ENCODE measurements around the gene ABI1.

The ABI1 gene

GRCh38 chr10:26854524-26854923 lies 6.2 kb downstream of the ABI1 start:
- DNase-seq (ENCODE audit: low read depth in 2 of 2), result no peak

DNA sequence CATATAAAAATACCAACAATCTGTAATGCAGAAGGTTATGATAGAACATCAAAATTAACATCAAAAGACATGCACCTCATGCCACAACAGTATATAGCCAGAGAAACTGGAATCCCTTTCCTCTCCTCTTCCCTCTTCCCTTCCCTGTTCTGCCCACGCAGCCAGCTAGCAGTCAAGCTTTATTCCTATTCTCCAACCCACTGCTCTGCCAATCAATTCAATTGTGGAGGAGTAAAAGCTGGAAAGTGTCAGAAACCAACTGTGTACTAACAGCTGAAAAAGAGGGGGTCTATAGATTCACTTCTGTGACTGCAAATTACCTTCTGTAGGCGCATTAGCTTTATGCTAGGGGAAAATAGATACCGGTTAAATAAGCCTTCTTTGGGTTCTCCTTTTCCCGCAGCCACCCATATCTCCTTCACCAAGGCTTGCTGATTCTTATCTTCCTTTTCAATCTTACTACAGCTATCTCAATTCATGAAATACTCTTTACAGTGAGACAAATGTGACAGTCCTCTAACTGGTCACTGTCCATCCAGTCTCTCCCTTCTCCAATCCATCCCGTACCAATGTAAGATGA lies 16.3 kb downstream of the ABI1 start:
- no peak for DNase-seq (ENCODE audit: low read depth in 2 of 2)

GRCh38 chr10:26843736-26844135 lies 17.0 kb downstream of the ABI1 start:
- DNase-seq (ENCODE audit: low read depth in 2 of 2), result no peak

- DNase-seq (ENCODE audit: low read depth in 2 of 2), result no peak
Observed at GRCh38 chr10:26841733-26842317, 18.9 kb downstream of the ABI1 start.

- no peak for DNase-seq (ENCODE audit: low read depth in 2 of 2)
Observed at GRCh38 chr10:26840938-26841732, 19.6 kb downstream of the ABI1 start.

DNA sequence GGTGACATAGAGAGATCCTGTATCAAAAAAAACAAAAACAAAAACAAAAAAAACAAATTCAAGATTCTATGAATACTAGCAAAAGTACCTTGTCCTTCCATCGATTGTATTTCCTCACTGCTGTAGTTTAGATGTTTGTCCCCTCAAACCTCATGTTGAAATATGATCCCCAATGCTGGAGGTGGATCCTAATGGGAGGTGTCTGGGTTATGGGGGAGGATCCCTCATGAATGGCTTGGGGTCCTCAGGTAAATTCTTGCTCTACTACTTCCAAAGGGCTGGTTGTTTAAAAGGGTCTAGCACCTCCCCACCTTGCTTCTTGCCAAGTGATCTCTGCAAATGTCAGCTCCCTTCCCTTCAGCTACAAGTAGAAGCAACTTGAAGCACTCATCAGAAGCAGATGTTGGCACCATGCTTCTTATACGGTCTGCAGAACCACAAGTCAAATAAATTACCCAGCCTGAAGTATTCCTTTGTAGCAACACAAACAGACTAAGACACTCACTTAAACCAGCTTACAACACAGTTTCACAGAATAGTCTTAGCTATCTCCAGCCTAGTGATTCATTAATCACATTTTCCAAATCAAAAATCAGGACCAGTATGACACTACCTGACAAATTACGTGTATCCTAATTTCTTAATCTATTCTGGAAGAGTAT lies 20.7 kb downstream of the ABI1 start:
- no peak for DNase-seq (ENCODE audit: low read depth in 2 of 2)

DNA sequence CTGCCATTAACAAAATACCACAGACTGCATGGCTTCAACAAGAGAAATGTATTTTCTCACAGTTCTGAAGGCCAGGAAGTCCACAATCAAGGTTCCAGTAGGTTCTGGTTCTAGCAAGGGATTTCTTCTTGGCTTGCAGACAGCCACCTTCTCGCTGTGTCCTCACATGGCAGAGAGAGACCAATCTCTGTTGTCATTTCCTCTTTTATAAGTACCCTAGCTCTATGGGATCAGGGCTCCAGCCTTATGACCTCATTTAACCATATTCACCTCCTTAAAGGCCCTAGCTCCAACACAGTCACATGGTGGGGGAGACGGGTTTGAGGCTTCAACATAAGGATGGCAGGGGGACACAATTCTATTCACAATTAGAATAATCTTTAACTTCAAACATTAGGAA lies 23.6 kb downstream of the ABI1 start:
- no peak for DNase-seq (ENCODE audit: low read depth in 2 of 2)

DNA sequence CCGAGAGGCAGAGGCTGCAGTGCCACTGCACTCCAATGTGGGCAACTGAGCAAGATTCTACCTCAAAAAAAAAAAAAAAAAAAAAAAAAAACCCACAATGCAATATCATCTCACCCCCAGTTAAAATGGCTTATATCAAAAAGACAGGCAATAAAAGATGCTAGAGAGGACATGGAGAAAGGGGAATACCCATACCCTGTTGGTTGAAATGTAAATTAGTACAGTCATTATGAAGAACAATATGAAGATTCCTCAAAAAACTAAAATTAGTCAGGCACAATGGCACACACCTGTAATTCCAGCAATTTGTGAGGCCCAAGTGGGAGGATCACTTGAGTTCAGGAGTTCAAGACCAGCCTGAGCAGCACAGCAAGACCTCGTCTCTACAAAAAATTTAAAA lies 25.7 kb downstream of the ABI1 start:
- no peak for DNase-seq (ENCODE audit: low read depth in 2 of 2)

GRCh38 chr10:26832960-26833359 lies 27.8 kb downstream of the ABI1 start:
- no peak for DNase-seq (ENCODE audit: low read depth in 2 of 2)

- DNase-seq (ENCODE audit: low read depth in 2 of 2), result no peak
Observed at GRCh38 chr10:26831936-26832335, 28.8 kb downstream of the ABI1 start.

DNA sequence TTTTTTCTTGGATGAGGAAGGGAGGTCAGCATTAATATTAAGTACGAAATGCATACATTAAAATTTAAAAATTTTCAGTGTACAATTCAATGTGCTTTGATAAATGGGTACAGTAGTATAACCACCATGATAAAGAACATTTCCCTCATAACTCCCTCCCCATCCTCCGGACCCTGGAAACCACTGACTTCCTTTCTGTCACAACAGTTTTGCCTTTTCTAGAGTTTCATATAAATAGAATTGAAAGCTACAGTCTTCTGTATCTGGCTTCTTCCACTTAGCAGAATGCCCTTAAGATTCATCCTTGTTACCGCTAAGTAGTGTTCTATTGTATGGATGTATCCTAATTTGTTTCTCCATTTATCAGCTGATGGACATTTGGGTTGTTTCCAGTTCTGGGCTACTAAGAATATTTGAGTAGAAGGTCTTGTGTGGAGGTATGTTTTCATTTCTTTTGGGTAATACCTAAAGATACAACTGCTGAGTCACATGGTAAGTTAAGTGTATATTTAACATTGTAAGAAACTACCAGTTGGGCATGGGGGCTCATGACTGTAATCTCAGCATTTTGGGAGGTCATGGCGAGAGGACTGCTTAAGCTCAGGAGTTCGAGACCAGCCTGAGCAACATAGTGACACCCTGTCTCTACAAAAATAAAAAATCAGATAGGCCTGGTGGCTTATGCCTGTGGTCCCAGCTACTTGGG lies 30.8 kb downstream of the ABI1 start:
- DNase-seq (ENCODE audit: low read depth in 2 of 2), result no peak

DNA sequence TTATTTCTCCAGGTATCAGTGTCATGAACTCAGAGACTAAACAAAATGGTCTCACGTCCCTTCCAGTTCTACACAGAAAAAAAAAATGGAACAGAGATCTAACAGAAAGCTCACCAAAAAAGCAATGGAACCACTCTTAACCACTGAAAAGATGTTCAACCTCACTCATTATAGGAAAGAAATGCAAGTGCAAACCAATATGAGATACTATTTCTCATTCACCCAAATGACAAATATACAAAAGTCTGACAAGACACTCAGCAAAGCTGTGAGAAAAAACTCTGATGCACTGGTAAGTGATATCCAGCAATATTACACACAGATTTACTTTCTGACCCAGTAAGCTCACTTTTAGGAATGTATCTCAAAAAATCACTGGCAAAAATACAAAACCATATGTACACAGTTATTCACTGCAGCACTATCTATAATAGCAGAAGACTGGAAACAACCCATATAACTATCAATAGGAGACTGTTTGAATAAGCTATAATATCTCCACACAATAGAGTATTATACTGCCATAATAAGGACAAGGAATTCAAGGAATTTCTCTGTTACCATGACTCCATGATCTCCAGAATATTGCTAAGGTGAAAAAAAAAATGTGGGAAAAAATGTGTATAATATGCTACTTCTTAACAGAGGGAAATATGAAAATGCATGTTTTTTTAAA lies 36.6 kb downstream of the ABI1 start:
- DNase-seq (ENCODE audit: low read depth in 2 of 2), result no peak

- DNase-seq (ENCODE audit: low read depth in 2 of 2), result no peak
Observed at GRCh38 chr10:26821699-26822570, 38.8 kb downstream of the ABI1 start.

GRCh38 chr10:26815500-26815899 lies 45.3 kb downstream of the ABI1 start:
- no peak for DNase-seq (ENCODE audit: low read depth in 2 of 2)

DNA sequence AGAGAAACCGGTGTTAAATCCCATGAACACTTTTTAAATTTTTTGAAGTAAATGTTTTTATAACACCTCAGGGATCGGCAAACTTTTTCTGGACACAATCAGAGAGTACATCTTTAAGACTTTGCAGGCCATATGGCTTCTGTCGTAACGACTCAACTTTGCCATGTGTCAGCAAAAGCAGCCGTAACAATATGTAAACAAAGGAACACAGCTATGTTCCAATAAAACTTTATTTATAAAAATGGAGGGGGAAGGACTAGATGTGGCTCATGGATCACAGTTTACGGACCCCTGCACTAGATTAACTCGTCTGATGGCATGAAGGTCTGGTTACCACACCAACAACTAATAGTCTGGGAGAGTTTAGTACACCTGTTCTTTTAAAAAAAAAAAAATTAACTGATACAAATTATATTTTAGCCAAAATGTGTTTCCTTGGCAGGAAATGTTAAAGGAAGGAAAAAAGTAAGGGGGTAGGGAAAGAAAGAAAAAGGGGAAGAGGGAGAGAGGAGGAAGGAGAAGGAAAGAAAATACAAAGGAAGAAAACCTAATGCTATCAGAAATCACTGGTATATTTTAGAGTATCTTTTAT lies 50.2 kb downstream of the ABI1 start:
- no peak for DNase-seq (ENCODE audit: low read depth in 2 of 2)

DNA sequence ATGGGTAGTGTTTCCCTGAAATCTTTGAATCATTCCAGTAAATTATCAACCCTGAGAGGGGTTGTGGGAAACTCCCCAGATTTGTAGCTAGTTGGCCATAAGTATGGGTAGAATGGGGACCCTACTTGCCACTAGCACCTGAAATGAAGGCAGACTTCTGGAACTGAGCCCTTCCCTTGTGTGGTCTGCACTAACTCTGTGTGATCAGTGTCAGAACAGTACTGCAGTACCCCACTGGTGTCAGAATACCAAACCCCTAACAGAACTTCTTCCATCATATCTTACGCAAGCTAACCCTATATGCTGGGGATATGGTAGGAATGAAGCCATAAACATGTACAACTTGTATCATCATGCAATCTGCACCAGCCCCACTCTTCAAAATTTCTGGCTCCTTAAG lies 50.8 kb downstream of the ABI1 start:
- no peak for DNase-seq (ENCODE audit: low read depth in 2 of 2)

DNA sequence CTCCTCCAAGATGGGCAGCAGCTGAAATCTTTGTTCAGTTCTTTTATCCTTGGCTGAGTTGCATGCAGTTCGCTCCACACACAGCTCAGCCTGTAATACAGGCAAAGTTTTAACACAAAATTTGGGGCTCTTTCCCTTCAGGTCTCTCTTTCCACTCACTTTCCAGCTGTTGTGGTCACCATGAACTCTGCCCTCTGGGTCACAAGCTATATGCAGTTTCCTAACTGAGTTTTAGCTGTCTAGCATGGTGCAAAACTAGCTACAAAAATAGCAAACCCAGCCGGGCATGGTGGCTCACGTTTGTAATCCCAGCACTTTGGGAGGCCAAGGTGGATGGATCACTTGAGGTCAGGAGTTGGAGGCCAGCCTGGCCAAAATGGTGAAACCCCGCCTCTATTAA lies 53.2 kb downstream of the ABI1 start:
- DNase-seq (ENCODE audit: low read depth in 2 of 2), result no peak

GRCh38 chr10:26806557-26806956 lies 54.2 kb downstream of the ABI1 start:
- no peak for DNase-seq (ENCODE audit: low read depth in 2 of 2)

DNA sequence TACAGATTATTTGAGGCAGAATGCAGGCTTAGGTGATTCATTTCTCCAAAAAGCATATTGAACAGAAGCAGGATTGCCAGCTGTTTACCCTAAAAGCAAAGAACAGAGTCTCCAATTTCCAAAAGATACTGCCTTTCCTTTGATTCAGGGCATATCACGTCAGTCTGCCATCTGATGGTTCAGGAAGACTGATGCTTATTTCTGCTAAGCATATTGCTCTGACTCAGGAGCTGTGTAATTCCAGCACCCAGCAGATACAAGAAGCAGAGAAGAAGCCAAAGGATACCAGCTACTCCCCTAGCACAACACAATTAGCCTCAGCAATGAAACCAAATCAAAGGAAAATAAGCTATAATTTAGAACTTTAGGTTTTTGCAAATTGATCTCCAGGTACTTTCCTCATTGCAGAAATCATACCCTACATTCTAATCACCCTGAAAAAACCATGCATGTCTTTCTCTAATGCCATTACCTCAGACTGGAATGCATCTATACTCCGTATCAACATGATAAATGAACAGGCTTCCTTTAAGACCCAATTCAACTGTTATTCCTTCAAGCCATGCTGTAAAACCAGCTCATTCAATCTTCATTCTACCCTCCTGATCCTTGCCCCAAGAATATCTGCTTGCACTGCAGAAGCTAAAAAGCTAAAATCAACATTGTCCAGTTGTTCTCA lies 55.1 kb downstream of the ABI1 start:
- DNase-seq (ENCODE audit: low read depth in 2 of 2), result no peak
